HG03135 (cell line): ENCODE data around the gene RNF212.
"Not testable (repeated sequence)": the region's sequence is repeated elsewhere in the genome, so short reads cannot be mapped to it uniquely, and the experiment has no call there.

Source experiments
- ATAC-seq: cut with Tn5 transposase; IDR thresholded peaks from one replicate; pipeline ENCODE4 v1.9.1; 2021; ENCODE audit warnings: mild to moderate bottlenecking, moderate library complexity; ENCODE audit not compliant: unreplicated experiment

Gene RNF212

GRCh38 chr4:1113311-1114009 is at the start of gene RNF212:
Gene RNF212, minus strand, starts transcription at chr4:1113564. Its CDS starts 100 bp downstream, at chr4:1113464.
- no peak for ATAC-seq

GRCh38 chr4:1160351-1160750 is 47.0 kb upstream of the RNF212 start:
- no peak for ATAC-seq

DNA sequence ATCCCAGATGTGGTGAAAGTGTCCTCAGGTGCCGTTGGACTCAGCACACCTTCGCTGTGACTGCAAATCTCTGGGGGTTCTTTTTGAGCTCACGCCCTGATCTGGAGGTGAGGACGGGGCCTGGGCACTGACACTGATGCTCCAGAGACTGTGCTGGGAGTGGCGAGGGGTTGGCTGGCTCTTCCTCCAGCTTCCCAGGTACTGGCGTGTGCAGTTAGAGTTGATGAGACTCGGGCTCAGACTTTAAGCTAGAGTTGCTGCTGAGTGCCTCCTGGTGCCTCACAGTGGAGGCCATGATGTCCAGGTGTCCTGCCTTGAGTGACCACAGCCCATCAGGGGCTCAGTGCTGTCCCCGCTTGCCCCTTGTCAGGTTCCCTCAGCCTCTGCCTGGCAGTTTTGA is 42.7 kb upstream of the RNF212 start:
- ATAC-seq = no peak

DNA sequence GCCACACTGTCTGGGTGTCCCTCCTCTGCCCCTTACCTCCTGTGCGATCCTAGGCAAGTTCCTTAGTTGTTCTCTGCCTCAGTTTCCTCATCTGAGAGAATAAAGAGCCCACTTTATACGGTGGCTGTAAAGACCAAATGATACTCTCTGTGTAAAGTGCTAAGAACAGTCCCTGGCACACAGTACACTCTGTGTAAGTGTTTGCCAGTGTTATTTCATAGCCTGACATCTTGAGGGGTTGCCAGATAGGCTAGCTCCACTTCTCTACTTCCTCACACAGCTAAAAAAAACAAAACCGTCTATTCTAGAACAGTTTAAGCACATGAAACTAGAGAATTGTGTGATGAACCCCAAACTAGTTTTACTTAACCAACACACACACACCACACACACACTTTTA is 42.0 kb upstream of the RNF212 start:
- no peak for ATAC-seq

- no peak for ATAC-seq
These were observed 41.3 kb upstream of the RNF212 start for GRCh38 chr4:1154523-1155182.

- ATAC-seq = no peak
These were observed 40.8 kb upstream of the RNF212 start for GRCh38 chr4:1154126-1154522.

- no peak for ATAC-seq
These were observed 40.3 kb upstream of the RNF212 start for GRCh38 chr4:1153567-1154090.

GRCh38 chr4:1152290-1152689 is 38.9 kb upstream of the RNF212 start:
- no peak for ATAC-seq

- ATAC-seq = no peak
These were observed 38.2 kb upstream of the RNF212 start for GRCh38 chr4:1151541-1151940.

DNA sequence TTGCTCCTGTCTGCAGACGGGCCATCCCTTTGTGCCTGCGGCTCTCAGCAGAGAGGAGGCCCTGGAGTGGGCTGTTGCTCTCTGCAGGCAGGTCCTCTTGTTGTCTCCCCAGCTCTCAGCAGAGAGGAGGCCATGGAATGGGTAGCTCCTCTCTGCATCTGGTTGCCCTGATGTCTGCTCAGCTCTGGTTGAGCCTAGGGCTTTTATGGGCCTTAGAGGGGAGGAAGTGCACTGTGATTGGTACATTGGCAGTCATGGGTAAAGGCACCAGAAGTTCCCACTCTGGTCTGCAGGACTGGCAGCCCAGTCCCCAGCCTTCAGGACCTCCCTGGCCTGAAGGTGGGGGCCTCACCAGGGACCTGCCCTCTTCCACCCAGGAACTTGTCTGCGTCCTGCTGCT is 37.5 kb upstream of the RNF212 start:
- no peak for ATAC-seq

DNA sequence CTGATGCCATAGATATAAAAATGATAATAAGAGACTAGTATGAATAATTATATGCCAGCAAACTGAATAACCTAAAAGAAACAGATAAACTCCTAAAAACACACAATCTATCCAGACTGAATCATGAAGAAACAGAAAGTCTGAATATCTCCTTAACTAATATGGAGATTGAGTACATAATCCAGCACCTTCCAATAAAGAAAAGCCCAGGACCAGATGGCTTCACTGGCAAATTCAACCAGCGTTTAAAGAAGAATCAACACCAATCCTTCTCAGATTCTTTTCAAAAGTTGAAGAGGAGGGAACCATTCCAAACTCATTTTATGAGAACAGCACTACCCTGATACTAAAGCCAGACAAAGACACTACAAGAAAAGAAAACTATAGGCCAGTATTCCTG is 26.5 kb upstream of the RNF212 start:
- no peak for ATAC-seq

- no peak for ATAC-seq
These were observed 24.5 kb upstream of the RNF212 start for GRCh38 chr4:1137850-1138249.

- ATAC-seq = no peak
These were observed 23.9 kb upstream of the RNF212 start for GRCh38 chr4:1137063-1137776.

GRCh38 chr4:1136048-1136447 is 22.7 kb upstream of the RNF212 start:
- ATAC-seq = no peak

- ATAC-seq = no peak
These were observed 19.7 kb upstream of the RNF212 start for GRCh38 chr4:1133033-1133432.

DNA sequence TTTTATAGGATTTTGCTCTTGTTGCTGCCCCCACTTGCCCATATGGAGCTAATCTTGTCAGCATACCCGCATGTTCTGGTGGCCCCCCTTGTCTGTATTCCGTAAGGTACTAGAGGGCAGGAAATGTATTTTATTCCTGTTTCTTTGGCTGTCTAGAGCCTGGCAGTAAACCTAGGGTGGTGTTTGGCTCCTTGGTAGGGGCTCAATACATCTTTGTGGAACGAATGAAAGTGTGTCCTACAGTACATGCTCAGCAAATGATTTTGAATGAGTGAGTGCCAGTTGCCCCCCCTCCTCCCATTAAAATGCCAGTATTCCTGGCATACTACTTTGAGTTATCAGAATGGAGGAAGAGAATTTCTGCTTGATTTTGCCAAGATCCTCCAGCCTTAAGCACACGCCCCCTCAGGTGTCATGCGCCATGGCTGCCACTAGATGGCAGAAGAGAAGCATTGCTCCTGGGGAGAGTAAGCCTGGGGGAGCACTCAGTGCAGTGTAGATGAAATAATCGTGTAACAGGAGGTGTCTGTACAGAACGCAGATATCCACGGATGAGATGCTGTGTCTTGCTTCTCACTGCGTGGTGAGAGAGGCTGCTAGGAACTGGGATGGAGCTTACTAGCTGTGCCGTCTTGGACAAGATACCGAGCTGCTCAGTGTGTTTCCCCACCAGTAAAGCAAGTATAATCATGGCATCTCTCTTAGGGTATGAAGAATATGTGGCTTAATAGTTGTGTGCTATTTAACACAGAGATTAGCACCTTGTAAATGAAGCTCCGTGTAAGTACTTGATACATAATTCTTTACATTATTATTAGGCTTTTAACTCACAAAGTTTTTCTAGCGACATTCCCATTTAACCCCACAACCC is 17.2 kb upstream of the RNF212 start:
- ATAC-seq = peak; percentile 88

DNA sequence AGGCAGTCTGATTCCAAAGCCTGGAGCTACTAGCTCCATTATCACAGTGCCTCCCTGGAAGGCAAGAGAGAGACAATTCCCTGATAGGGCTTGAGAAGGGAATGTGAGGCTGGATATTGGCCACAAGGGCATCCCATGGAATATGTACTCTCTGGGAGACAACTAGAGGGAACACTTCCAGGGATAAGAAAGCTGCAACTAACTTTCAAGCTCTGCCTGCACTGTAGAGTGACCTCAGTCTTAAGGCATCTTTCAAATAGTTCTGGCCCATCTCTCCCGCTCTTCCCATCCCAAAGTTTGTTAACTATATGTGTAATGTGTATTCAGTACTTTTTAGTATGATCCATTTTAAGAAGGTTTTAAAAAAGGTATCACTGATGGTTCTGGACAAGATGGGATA is 13.1 kb upstream of the RNF212 start:
- no peak for ATAC-seq

DNA sequence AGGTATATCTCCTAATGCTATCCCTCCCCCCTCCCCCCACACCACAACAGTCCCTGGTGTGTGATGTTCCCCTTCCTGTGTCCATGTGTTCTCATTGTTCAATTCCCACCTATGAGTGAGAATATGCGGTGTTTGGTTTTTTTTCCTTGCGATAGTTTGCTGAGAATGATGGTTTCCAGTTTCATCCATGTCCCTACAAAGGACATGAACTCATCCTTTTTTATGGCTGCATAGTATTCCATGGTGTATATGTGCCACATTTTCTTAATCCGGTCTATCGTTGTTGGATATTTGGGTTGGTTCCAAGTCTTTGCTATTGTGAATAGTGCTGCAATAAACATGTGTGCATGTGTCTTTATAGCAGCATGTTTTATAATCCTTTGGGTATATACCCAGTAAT is 12.1 kb upstream of the RNF212 start:
- ATAC-seq = not testable (repeated sequence)

GRCh38 chr4:1124818-1125217 is 11.5 kb upstream of the RNF212 start:
- no peak for ATAC-seq

- no peak for ATAC-seq
These were observed 9.1 kb upstream of the RNF212 start for GRCh38 chr4:1122505-1122904.

GRCh38 chr4:1116838-1117237 is 3.5 kb upstream of the RNF212 start:
- ATAC-seq = no peak
